Kidney (tissue), 14 donors: ENCODE data around the gene ECHDC3. TPM values are rescaled to one million over a fixed set of nuclear protein-coding genes. Genes with fewer than 3 reads are reported as not detected.

Experiments used
- DNase-seq, 5 donors: peaks; one replicate each; pipeline ENCODE4 v3.0.0-alpha.2; 2013 to 2020
- FAIRE-seq: peaks from 2 replicates; lab custom pipeline; 2012; peaks lifted over from hg19 to GRCh38; lab: Jason Lieb, UNC
- H3K27ac ChIP-seq, 2 donors: one replicate each; pipeline ENCODE4 v1.7.0; 2013; ENCODE audit warnings: low read depth in 2 of 2, low read length in 2 of 2, inconsistent platforms in 1 of 2
- H3K27me3 ChIP-seq: one replicate; pipeline ENCODE4 v1.7.1; 2013; ENCODE audit warnings: low read length, inconsistent platforms; ENCODE audit not compliant: control insufficient read depth, insufficient read depth
- H3K36me3 ChIP-seq, 3 donors: one replicate each; pipeline versions ENCODE4 v1.7.0 to v1.7.1; 2013; ENCODE audit warnings: low read length in 3 of 3, control low read depth in 1 of 3, inconsistent platforms in 1 of 3; ENCODE audit not compliant: insufficient read depth in 3 of 3, control insufficient read depth in 2 of 3
- H3K4me1 ChIP-seq, 3 donors: one replicate each; pipeline versions ENCODE4 v1.7.0 to v1.7.1; 2013; ENCODE audit warnings: low read length in 3 of 3, inconsistent platforms in 1 of 3, low read depth in 1 of 3; ENCODE audit not compliant: control insufficient read depth in 2 of 3, insufficient read depth in 2 of 3
- H3K4me3 ChIP-seq, 3 donors: one replicate each; pipeline versions ENCODE4 v1.7.0 to v1.8.1; 2013; ENCODE audit warnings: low read length in 3 of 3, control low read depth in 1 of 3, inconsistent platforms in 1 of 3
- H3K9ac ChIP-seq, 3 donors: one replicate each; pipeline versions ENCODE4 v1.7.0 to v1.7.1; 2013; ENCODE audit warnings: low read length in 3 of 3, control low read depth in 1 of 3, inconsistent platforms in 1 of 3
- H3K9me3 ChIP-seq, 3 donors: one replicate each; pipeline versions ENCODE4 v1.7.0 to v1.7.1; 2013; ENCODE audit warnings: low read length in 3 of 3, control low read depth in 1 of 3, inconsistent platforms in 1 of 3; ENCODE audit not compliant: control insufficient read depth in 2 of 3, insufficient read depth in 1 of 3
- intact Hi-C: fragments of 100-400 bp; cut with DNase I; formaldehyde crosslinking; loops from one replicate; pipeline ENCODE4 v1.11.1; 2022
- polyA plus RNA-seq: library from polyadenylated mRNA; stranded (reverse); fragments of 350-450 nt; fragmentation: Illumina TruSeq; extraction: RNeasy Lipid Tissue Mini Kit (QIAGEN cat#74804); gene quantifications from one replicate; pipeline ENCODE4 v1.2.3, GENCODE V29; 2014; ENCODE audit warnings: low read depth, low replicate concordance; ENCODE audit not compliant: insufficient read depth
- total RNA-seq: library from RNA; stranded (reverse); fragmentation: NEBNext Ultra II Directional; extraction: Animal tissue kit (Norgen Biotek cat#: 25700); gene quantifications from one replicate; pipeline ENCODE4 v1.2.1, GENCODE V29; 2021
- TF ChIP-seq, protein P1 (sequence below): IDR thresholded peaks from 3 replicates; pipeline ENCODE4 v1.5.1; 2012; ENCODE audit warnings: mild to moderate bottlenecking, moderate library complexity, borderline replicate concordance; ENCODE audit not compliant: insufficient read depth; ENCODE audit errors: extremely low read depth
- donor health status: control.
- donor health status: control.
- donor health status: control.
- donor health status: control.
- donor health status: control.
- donor health status: DM: yes; HTN: yes; CAD: no.
- donor health status: Normal renal cell carcinoma (clear cell type).

ECHDC3 gene
- total and polyA plus RNA-seq, 2 donors from 2014 or later = 32.4 to 132 TPM

DNA sequence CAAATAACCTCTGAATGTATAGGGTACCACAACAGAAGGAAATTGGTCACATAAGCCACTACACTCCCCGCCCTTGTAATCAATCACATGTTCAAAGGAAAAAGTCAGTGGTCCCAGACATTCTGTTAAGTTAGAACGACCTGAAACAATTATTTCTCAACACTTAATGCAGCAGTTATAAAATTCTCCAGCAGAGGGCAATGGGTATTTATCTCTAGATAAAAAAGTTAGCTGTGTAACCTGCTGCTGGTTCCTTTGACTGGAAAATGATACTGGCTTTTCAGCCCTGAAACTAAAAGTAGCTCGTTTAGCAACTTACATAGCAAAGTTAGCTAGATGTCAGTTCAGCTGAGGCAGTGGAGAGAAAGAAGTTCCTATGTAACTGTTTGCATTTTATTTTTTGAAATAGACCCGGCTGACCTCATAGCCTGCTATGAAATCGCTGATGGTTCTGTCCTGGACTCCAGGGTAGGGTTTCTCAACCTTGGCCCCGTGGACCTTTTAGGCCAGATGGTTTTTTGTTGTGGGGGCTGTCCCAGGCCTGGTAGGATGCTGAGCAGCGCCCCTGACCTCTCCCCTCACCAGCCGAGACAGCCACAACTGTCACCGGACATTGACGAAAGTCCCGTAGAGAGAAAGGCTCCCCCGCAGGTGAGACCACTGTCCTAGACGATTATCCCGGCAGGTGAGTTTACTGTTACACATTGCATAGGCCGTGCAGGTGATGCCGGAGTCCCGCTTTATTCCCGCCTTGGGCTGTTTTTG lies 40.8 kb downstream of the ECHDC3 start:
- FAIRE-seq = peak; percentile 66
- TF ChIP-seq, protein P1, sequence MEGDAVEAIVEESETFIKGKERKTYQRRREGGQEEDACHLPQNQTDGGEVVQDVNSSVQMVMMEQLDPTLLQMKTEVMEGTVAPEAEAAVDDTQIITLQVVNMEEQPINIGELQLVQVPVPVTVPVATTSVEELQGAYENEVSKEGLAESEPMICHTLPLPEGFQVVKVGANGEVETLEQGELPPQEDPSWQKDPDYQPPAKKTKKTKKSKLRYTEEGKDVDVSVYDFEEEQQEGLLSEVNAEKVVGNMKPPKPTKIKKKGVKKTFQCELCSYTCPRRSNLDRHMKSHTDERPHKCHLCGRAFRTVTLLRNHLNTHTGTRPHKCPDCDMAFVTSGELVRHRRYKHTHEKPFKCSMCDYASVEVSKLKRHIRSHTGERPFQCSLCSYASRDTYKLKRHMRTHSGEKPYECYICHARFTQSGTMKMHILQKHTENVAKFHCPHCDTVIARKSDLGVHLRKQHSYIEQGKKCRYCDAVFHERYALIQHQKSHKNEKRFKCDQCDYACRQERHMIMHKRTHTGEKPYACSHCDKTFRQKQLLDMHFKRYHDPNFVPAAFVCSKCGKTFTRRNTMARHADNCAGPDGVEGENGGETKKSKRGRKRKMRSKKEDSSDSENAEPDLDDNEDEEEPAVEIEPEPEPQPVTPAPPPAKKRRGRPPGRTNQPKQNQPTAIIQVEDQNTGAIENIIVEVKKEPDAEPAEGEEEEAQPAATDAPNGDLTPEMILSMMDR = peak; percentile 67
- H3K27me3 ChIP-seq = no peaks in the 10 kb centered on the region
- no peaks in the 10 kb centered on the region for H3K9me3 ChIP-seq
- peak in 2 of 5 donors; percentile 86 to 89 for DNase-seq
- H3K9ac ChIP-seq = no peak overlapping the region
- H3K36me3 ChIP-seq = no peaks in the 10 kb centered on the region
- no peak overlapping the region for H3K4me3 ChIP-seq
- intact Hi-C loops = loop anchor here (5.0 kb wide), 1 partner anchor 204 kb away; no protein-coding TSS in a partner anchor
- H3K4me1 ChIP-seq = no peaks in the 10 kb centered on the region
- no peak overlapping the region for H3K27ac ChIP-seq

DNA sequence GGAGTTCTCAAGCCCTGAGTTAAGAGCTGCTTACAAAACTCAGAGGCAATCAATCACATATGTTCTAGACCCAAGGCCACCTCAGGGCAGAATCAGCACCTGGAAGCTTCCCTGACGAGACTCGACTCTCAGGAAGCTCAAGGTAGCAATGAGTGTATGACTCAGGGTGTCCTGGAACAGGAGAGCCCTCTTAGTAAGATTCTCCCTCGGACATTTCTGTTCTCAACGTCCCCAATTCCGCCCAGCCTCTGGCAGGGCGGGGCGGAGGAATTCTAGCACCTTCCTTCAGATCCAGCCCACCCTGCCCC lies 41.3 kb downstream of the ECHDC3 start:
- no peak overlapping the region for H3K27ac ChIP-seq
- H3K9me3 ChIP-seq = no peaks in the 10 kb centered on the region
- no peak overlapping the region for H3K9ac ChIP-seq
- FAIRE-seq (no peak), DNase-seq (no peak)
- no peak overlapping the region for H3K4me3 ChIP-seq
- intact Hi-C loops = loop anchor here (5.0 kb wide), 1 partner anchor 204 kb away; no protein-coding TSS in a partner anchor
- H3K36me3 ChIP-seq = no peaks in the 10 kb centered on the region
- no peaks in the 10 kb centered on the region for H3K4me1 ChIP-seq
- TF ChIP-seq, protein P1 = no peak
- no peaks in the 10 kb centered on the region for H3K27me3 ChIP-seq

DNA sequence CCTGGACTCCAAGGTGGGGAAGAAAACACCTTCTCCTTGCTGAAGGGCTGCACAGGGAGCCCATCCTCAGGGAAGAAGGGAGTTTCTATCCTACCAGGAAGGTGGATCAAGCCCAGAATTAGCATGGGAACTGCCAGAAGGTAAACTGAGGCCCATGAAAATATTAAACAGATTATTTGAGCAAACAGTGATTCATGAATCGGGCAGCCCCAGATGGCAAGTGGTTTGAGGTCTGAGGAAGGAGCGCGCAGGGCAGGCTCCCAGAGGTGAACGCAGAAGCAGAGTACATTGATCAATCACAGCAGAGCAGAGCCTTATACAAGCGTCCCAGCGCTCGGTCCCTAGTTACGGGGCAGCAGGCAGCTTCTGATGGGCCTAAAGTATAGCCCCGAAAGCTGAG lies 45.2 kb downstream of the ECHDC3 start:
- TF ChIP-seq, protein P1 = no peak
- no peak for DNase-seq

More for the DNA sequence above, 45.2 kb downstream of the ECHDC3 start:
- no peak overlapping the region for H3K9ac ChIP-seq
- no peaks in the 10 kb centered on the region for H3K36me3 ChIP-seq
- H3K4me3 ChIP-seq = no peak overlapping the region
- no peak for FAIRE-seq
- no peaks in the 10 kb centered on the region for H3K27me3 ChIP-seq
- H3K9me3 ChIP-seq = no peaks in the 10 kb centered on the region
- no peak overlapping the region for H3K27ac ChIP-seq
- intact Hi-C loops = no loop called here
- H3K4me1 ChIP-seq = no peaks in the 10 kb centered on the region
